Calu3 (cell line): ENCODE measurements around the gene RNF150. TPM values are rescaled to one million over a fixed set of nuclear protein-coding genes. Genes with fewer than 3 reads are reported as not detected.

Experiments used
- total RNA-seq: library from RNA; stranded (reverse); gene quantifications from 2 replicates; pipeline ENCODE4 v1.2.3, GENCODE V29; 2022

The RNF150 gene
- total RNA-seq, 1 experiment from 2014 or later, result 0.14 TPM

Other genes starting within 250 kb of the RNF150 start
- gene ZNF330, start 87.4 kb upstream of the RNF150 start, total RNA-seq, result 18.6 and 20.0 TPM in 2 replicates